Adipocyte (in vitro differentiated cells): Measurements from ENCODE around the gene THSD1.
A peak's percentile ranks its signal among the peaks of the same experiment; 100 is the strongest.
"Not testable (repeated sequence)": the region's sequence is repeated elsewhere in the genome, so short reads cannot be mapped to it uniquely, and the experiment has no call there.

Source experiments
- DNase-seq: peaks from one replicate; pipeline ENCODE4 v3.0.0-alpha.2; 2015; ENCODE audit warnings: low read depth
- H3K27me3 ChIP-seq: replicated peaks from 2 replicates; pipeline ENCODE4 v1.7.0; 2013; ENCODE audit warnings: mild to moderate bottlenecking, low read length, moderate library complexity; ENCODE audit not compliant: control insufficient read depth, insufficient read depth
- H3K36me3 ChIP-seq: 2 replicates; pipeline ENCODE4 v1.7.0; 2013; ENCODE audit warnings: low read length, mild to moderate bottlenecking, moderate library complexity; ENCODE audit not compliant: control insufficient read depth, insufficient read depth, severe bottlenecking
- H3K4me1 ChIP-seq: 2 replicates; pipeline ENCODE4 v1.7.0; 2013; ENCODE audit warnings: mild to moderate bottlenecking, low read length, moderate library complexity; ENCODE audit not compliant: control insufficient read depth, insufficient read depth
- H3K4me3 ChIP-seq: 2 replicates; pipeline ENCODE4 v1.7.0; 2013; ENCODE audit warnings: mild to moderate bottlenecking, low read length, moderate library complexity
- H3K9ac ChIP-seq: 2 replicates; pipeline ENCODE4 v1.7.0; 2013; ENCODE audit warnings: mild to moderate bottlenecking, low read length, moderate library complexity
- H3K9me3 ChIP-seq: 2 replicates; pipeline ENCODE4 v1.7.0; 2013; ENCODE audit warnings: mild to moderate bottlenecking, low read length, moderate library complexity; ENCODE audit not compliant: control insufficient read depth

The THSD1 gene

GRCh38 chr13:52356327-52356726 is 49.6 kb downstream of the THSD1 start:
- Histone ChIP-seq H3K27me3 (no peaks in the 10 kb centered on the region), H3K4me1 (peaks cover 29% of the 10 kb centered on the region), H3K9ac (no peak overlapping the region), H3K9me3 (no peaks in the 10 kb centered on the region), H3K36me3 (no peaks in the 10 kb centered on the region), H3K4me3 (no peak overlapping the region)
- peak; percentile 25 for DNase-seq

GRCh38 chr13:52353193-52353592 is 52.8 kb downstream of the THSD1 start:
- peak; percentile 63 for DNase-seq
- no peaks in the 10 kb centered on the region for H3K36me3 ChIP-seq
- no peak overlapping the region for H3K9ac ChIP-seq
- H3K4me1 ChIP-seq, result peaks cover 33% of the 10 kb centered on the region
- H3K4me3 ChIP-seq, result peak overlapping the region; percentile 13
- H3K9me3 ChIP-seq, result no peaks in the 10 kb centered on the region
- no peaks in the 10 kb centered on the region for H3K27me3 ChIP-seq

DNA sequence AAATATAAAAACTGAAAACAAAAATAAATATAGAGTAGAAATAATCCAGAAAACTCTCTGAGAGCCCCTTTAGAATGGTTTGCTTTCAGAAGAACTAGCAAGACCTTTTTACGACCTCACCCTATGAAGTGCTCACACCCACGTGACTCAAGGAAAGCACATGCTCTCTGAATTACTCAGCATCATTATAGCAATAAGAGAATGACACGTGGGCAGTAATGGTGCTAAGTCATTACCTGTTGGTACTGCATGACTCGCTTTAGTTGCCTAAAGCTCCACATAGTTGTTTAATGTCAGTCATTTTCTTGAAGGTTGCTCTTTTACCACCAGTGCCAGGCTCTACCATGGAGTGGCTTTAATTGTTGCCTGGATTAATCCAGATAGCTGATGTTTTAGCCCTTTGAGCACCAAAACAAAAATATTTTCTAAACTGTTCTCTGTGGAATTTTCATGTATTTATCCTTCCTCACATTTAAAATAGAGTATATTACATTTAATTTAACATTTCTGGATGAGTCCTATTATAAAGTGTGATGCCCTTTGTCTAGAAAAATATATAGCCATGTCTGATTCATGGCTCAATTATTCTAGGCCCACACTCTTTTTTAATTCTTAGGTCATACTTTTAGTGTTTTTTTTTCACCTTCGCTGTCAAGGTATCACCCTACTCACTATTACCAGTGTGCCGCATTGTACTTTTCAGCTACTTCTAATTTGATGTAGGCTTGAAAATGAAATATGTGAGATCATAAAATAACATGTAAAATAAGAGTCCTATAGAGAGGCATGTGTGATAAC is 56.8 kb downstream of the THSD1 start:
- Histone ChIP-seq H3K9me3 (no peaks in the 10 kb centered on the region), H3K36me3 (no peaks in the 10 kb centered on the region), H3K4me3 (no peak overlapping the region), H3K4me1 (peaks cover 50% of the 10 kb centered on the region), H3K9ac (no peak overlapping the region), H3K27me3 (no peaks in the 10 kb centered on the region)
- DNase-seq, result peak; percentile 27

DNA sequence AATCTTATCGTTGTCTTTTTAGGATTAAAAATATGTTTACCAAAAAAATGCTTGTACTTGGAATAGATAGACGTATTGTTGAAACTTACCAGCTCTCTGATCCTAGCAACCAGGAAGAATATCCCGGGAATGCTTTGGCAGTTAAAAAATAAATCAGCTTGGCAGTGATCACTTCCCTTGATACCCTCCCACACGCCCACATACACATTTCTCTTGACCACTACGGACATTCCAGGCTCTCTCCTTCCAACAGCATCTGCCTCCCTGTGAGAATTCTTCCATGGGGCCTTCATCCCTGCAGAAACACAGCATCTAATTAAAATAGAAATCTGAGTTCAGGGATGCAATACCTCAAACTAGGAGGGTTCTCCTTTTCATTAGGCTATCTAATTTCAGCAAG is 57.9 kb downstream of the THSD1 start:
- Histone ChIP-seq H3K9ac (peak overlapping the region; percentile 51), H3K4me1 (peaks cover 45% of the 10 kb centered on the region), H3K9me3 (no peaks in the 10 kb centered on the region), H3K4me3 (peak overlapping the region; percentile 14), H3K36me3 (no peaks in the 10 kb centered on the region), H3K27me3 (no peaks in the 10 kb centered on the region)
- DNase-seq, result peak; percentile 79

DNA sequence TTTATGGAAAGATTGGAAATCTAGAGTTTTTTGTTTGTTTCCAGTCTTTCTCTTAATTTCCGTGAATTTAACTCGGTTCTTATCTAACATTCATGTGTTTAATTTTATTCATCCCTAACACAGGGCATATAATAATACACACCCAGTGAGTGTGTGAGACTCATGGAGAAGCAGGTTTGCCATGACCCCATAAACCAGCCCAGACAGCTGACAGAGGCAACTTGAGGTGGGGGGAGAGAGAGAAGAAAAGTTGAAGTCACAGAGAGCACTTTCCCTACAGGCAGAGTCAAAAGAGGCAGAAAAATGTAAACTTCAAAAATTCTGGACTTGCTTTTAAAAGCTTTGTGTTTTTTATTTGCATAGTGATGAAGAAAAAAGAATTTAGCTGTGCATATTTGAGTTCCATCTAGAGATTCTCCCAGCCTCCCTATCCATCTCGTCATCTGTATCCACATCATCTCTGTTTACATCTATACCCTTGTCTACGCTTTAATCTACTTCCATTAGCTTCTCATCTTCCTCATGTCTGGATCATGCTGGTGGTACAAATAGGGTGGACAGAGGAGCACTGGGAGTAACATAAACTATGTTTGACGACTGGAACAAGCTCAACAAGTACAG is 60.2 kb downstream of the THSD1 start:
- Histone ChIP-seq H3K27me3 (no peaks in the 10 kb centered on the region), H3K4me3 (peak overlapping the region; percentile 82), H3K36me3 (no peaks in the 10 kb centered on the region), H3K9ac (no peak overlapping the region), H3K4me1 (peaks cover 39% of the 10 kb centered on the region), H3K9me3 (no peaks in the 10 kb centered on the region)
- DNase-seq, result no peak

DNA sequence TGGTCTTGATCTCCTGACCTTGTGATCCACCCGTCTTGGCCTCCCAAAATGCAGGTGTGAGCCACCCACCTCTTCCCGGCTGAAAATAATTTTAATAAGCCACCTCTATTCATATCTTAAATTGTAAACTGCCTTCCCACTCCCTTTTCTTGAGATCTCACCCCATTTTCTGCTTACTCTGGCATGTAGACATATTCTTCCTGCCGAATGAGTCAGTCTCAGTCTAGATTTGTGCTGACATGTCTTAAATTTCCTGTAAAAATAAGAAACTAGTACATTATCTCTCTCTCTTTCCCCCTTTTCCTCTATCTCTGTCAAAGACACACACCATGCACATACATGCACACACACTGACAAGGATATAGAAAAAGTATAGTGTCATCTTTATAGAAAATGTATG is 60.9 kb downstream of the THSD1 start:
- H3K4me1 ChIP-seq, result peaks cover 39% of the 10 kb centered on the region
- no peaks in the 10 kb centered on the region for H3K27me3 ChIP-seq
- no peaks in the 10 kb centered on the region for H3K36me3 ChIP-seq
- peak overlapping the region; percentile 44 for H3K9ac ChIP-seq
- no peaks in the 10 kb centered on the region for H3K9me3 ChIP-seq
- peak overlapping the region; percentile 82 for H3K4me3 ChIP-seq
- DNase-seq, result peak; percentile 22

DNA sequence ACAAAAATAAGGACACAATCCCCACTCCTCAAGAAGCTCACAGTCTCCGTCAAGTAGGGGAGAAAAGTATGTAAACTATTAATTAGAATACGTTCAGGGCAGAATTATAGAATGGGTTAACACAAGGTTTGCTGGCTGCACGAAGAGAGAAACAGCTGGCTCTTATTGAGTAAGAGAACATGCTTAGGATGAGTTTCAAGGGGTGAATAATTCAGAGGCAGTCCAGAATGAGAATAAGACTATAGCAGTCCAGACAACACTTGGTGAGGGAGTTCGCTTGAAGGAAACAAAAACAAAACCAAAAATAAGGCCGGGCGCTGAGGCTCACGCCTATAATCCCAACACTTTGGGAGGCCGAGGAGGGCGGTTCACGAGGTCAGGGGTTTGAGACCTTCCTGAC is 61.9 kb downstream of the THSD1 start:
- peak overlapping the region; percentile 82 for H3K9ac ChIP-seq
- H3K27me3 ChIP-seq, result no peaks in the 10 kb centered on the region
- peaks cover 35% of the 10 kb centered on the region for H3K4me1 ChIP-seq
- DNase-seq, result no peak
- no peaks in the 10 kb centered on the region for H3K9me3 ChIP-seq
- H3K36me3 ChIP-seq, result no peaks in the 10 kb centered on the region
- peak overlapping the region; percentile 82 for H3K4me3 ChIP-seq

- not testable (repeated sequence) for H3K9ac ChIP-seq, H3K27me3 ChIP-seq, H3K9me3 ChIP-seq, H3K4me3 ChIP-seq, DNase-seq, H3K36me3 ChIP-seq
- peaks cover 21% of the 10 kb centered on the region for H3K4me1 ChIP-seq
These were observed 63.8 kb downstream of the THSD1 start for GRCh38 chr13:52342203-52342602.

DNA sequence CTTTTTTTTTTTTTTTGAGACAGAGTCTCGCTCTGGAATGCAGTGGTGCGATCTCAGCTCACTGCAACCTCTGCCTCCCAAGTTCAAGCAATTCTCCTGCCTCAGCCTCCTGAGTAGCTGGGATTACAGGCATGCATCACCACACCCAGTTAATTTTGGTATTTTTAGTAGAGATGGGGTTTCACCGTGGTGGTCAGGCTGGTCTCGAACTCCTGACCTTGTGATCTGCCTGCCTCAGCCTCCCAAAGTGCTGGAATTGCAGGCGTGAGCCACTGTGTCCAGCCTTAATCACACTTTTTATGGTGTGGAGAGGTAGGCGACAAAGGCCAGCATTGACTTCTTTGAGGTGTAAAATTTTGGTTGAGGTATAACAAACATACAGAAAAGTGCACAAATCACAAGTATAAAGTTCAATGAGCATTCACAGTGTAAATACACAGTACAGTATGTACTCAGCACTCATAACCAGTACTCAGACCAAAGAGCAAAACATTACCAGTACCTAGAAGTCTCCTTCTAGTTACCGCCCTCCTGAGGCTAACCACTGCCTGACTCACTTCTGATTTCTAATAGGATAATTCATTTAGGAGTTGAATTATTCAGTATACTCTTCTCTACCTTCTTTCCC is 68.0 kb downstream of the THSD1 start:
- not testable (repeated sequence) for H3K4me1 ChIP-seq, H3K4me3 ChIP-seq, H3K36me3 ChIP-seq, H3K9ac ChIP-seq, H3K9me3 ChIP-seq, H3K27me3 ChIP-seq, DNase-seq

- H3K27me3 ChIP-seq, H3K9me3 ChIP-seq, H3K4me1 ChIP-seq, DNase-seq, H3K9ac ChIP-seq, H3K36me3 ChIP-seq, H3K4me3 ChIP-seq: not testable (repeated sequence)
These were observed 71.9 kb downstream of the THSD1 start for GRCh38 chr13:52334107-52334506.

DNA sequence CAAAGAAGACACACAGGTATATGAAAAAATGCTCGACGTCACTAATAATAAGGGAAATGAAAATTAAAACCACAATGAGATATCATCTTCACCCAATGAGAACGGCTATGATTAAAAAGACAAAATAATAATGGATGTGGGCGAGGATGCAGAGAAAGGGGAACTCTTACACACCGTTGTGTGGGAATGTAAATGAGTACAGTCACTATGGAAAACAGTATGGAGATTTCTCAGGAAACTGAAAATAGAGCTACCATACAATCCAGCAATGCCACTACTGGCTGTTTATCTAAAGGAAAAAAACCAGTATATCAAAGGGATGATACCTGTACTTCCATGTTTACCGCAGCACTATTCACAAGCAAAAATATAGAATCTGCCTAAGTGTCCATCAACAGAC is 74.1 kb downstream of the THSD1 start:
- not testable (repeated sequence) for H3K27me3 ChIP-seq, H3K4me1 ChIP-seq, H3K4me3 ChIP-seq

More for the DNA sequence above, 74.1 kb downstream of the THSD1 start:
- not testable (repeated sequence) for DNase-seq, H3K9me3 ChIP-seq, H3K36me3 ChIP-seq, H3K9ac ChIP-seq
